H1 (cell line): ENCODE measurements around the gene WDR11. TPM values are rescaled to one million over a fixed set of nuclear protein-coding genes. Genes with fewer than 3 reads are reported as not detected.

Experiments
- CTCF ChIA-PET: fragments of 300-600 bp; sonication (Branson Sonifier 250); formaldehyde crosslinking; loops from one replicate; lab custom pipeline; 2021; ENCODE audit not compliant: partially characterized antibody; lab: Charles Lee
- POLR2A ChIA-PET: fragments of 300-600 bp; sonication (Branson Sonifier 250); formaldehyde crosslinking; loops from one replicate; lab custom pipeline; 2021; ENCODE audit warnings: inconsistent platforms; ENCODE audit not compliant: partially characterized antibody; lab: Charles Lee
- DNase-seq, 2 experiments: peaks; one replicate each; pipeline versions ENCODE4 v3.0.0 to v3.0.0-alpha.2; 2010 to 2022; ENCODE audit warnings: low spot score in 2 of 2, low read depth in 1 of 2, mixed read lengths in 1 of 2
- FAIRE-seq: peaks from 2 replicates; lab custom pipeline; 2011; peaks lifted over from hg19 to GRCh38; lab: Jason Lieb, UNC
- H2AFZ ChIP-seq: 2 replicates; pipeline ENCODE4 v1.8.1; 2012; ENCODE audit warnings: low read length, inconsistent platforms
- H2AK5ac ChIP-seq: 2 replicates; pipeline ENCODE4 v1.6.1; 2013; ENCODE audit warnings: low read depth, low read length
- H2BK120ac ChIP-seq: replicated peaks from 2 replicates; pipeline ENCODE3; 2013; ENCODE audit warnings: low read depth, low read length, inconsistent platforms
- H2BK12ac ChIP-seq: 2 replicates; pipeline ENCODE4 v1.6.1; 2013; ENCODE audit warnings: low read depth, low read length
- H2BK15ac ChIP-seq: 2 replicates; pipeline ENCODE4 v1.6.1; 2013; ENCODE audit warnings: low read length
- H2BK20ac ChIP-seq: 2 replicates; pipeline ENCODE4 v1.6.1; 2013; ENCODE audit warnings: low read length
- H2BK5ac ChIP-seq: 2 replicates; pipeline ENCODE4 v1.6.1; 2013; ENCODE audit warnings: low read depth, low read length
- H3K14ac ChIP-seq: 2 replicates; pipeline ENCODE4 v1.6.1; 2013; ENCODE audit warnings: inconsistent platforms; ENCODE audit not compliant: insufficient read length
- H3K18ac ChIP-seq: 2 replicates; pipeline ENCODE4 v1.6.1; 2013; ENCODE audit warnings: low read length; ENCODE audit errors: extremely low read depth
- H3K23ac ChIP-seq: 2 replicates; pipeline ENCODE4 v1.6.1; 2013; ENCODE audit warnings: inconsistent platforms; ENCODE audit not compliant: insufficient read length
- H3K23me2 ChIP-seq: 2 replicates; pipeline ENCODE4 v1.6.1; 2013; ENCODE audit warnings: low read depth, low read length
- H3K27ac ChIP-seq: 2 replicates; pipeline ENCODE4 v1.6.1; 2011; ENCODE audit warnings: low read depth, low read length, inconsistent platforms
- H3K27me3 ChIP-seq, 4 experiments: replicated peaks in 1 of 4; 1 replicate in 1 of 4; 2 replicates in 3 of 4; pipeline versions ENCODE4 v1.6.1 to v1.8.1; 2011 to 2013; ENCODE audit warnings: low read length in 3 of 4, mild to moderate bottlenecking in 3 of 4, inconsistent platforms in 2 of 4, mixed read lengths in 2 of 4, moderate library complexity in 1 of 4; ENCODE audit not compliant: control insufficient read depth in 3 of 4, insufficient read depth in 3 of 4; ENCODE audit errors: extremely low read depth in 1 of 4
- H3K36me3 ChIP-seq, 4 experiments: 2 replicates each; pipeline versions ENCODE4 v1.6.1 to v1.8.1; 2011 to 2013; ENCODE audit warnings: mild to moderate bottlenecking in 4 of 4, low read length in 3 of 4, moderate library complexity in 2 of 4, control low read depth in 1 of 4, inconsistent platforms in 1 of 4; ENCODE audit not compliant: insufficient read depth in 4 of 4, control insufficient read depth in 2 of 4
- H3K4ac ChIP-seq: replicated peaks from 2 replicates; pipeline ENCODE3; 2013; ENCODE audit warnings: low read length, low read depth, mixed read lengths, inconsistent platforms; ENCODE audit not compliant: insufficient read length
- H3K4me1 ChIP-seq, 4 experiments: replicated peaks in 1 of 4; 1 replicate in 1 of 4; 2 replicates in 3 of 4; pipeline versions ENCODE4 v1.6.1 to v1.8.1; 2011 to 2013; ENCODE audit warnings: low read length in 3 of 4, inconsistent platforms in 2 of 4, mixed read lengths in 1 of 4; ENCODE audit not compliant: insufficient read depth in 4 of 4, control insufficient read depth in 3 of 4
- H3K4me2 ChIP-seq, 2 experiments: 2 replicates each; pipeline versions ENCODE4 v1.6.1 to v1.8.1; 2011 to 2013; ENCODE audit warnings: low read depth in 2 of 2, low read length in 2 of 2, control low read depth in 1 of 2, inconsistent platforms in 1 of 2, mild to moderate bottlenecking in 1 of 2; ENCODE audit not compliant: insufficient read depth in 1 of 2
- H3K4me3 ChIP-seq, 4 experiments: fragments of 200-600, 300-600 bp in 1 of 4; sonication (generic), shearing (Covaris generic), sonication (Bioruptor Twin) in 1 of 4; 2 replicates each; pipeline versions ENCODE4 v1.5.1 to v1.8.1; 2011 to 2016; ENCODE audit warnings: low read length in 4 of 4, low read depth in 3 of 4, control low read depth in 2 of 4, inconsistent platforms in 2 of 4, mild to moderate bottlenecking in 2 of 4, mixed read lengths in 1 of 4, moderate library complexity in 1 of 4; ENCODE audit not compliant: insufficient read depth in 2 of 4; ENCODE audit errors: extremely low read depth in 1 of 4
- H3K56ac ChIP-seq: replicated peaks from 2 replicates; pipeline ENCODE3; 2013; ENCODE audit warnings: low read depth, mild to moderate bottlenecking, mixed read lengths, low read length, inconsistent platforms; ENCODE audit not compliant: insufficient read length
- H3K79me1 ChIP-seq: 2 replicates; pipeline ENCODE4 v1.6.1; 2013; ENCODE audit warnings: low read depth, low read length, control low read depth
- H3K79me2 ChIP-seq, 2 experiments: 2 replicates each; pipeline versions ENCODE4 v1.6.1 to v1.8.1; 2012 to 2013; ENCODE audit warnings: low read length in 2 of 2, mild to moderate bottlenecking in 2 of 2, inconsistent platforms in 1 of 2; ENCODE audit not compliant: insufficient read depth in 2 of 2, control insufficient read depth in 1 of 2
- H3K9ac ChIP-seq, 4 experiments: replicated peaks in 1 of 4; 1 replicate in 1 of 4; 2 replicates in 3 of 4; pipeline versions ENCODE4 v1.6.1 to v1.8.1; 2011 to 2013; ENCODE audit warnings: low read depth in 3 of 4, low read length in 3 of 4, control low read depth in 2 of 4, mild to moderate bottlenecking in 2 of 4, moderate library complexity in 2 of 4, inconsistent platforms in 1 of 4; ENCODE audit errors: extremely low read depth in 1 of 4
- H3K9me3 ChIP-seq, 2 experiments: 2 replicates each; pipeline versions ENCODE4 v1.6.1 to v1.8.1; 2012 to 2013; ENCODE audit warnings: mild to moderate bottlenecking in 2 of 2, moderate library complexity in 2 of 2, control low read depth in 1 of 2, inconsistent platforms in 1 of 2, low read depth in 1 of 2, low read length in 1 of 2, mixed read lengths in 1 of 2; ENCODE audit not compliant: insufficient read depth in 2 of 2
- H4K20me1 ChIP-seq, 2 experiments: replicated peaks in 1 of 2; 2 replicates each; pipeline versions ENCODE3 to v1.8.1; 2011 to 2013; ENCODE audit warnings: inconsistent platforms in 2 of 2, low read length in 2 of 2, mild to moderate bottlenecking in 1 of 2; ENCODE audit not compliant: insufficient read depth in 2 of 2, control insufficient read depth in 1 of 2
- H4K5ac ChIP-seq: 2 replicates; pipeline ENCODE4 v1.6.1; 2013; ENCODE audit warnings: low read length, low read depth, mixed read lengths, inconsistent platforms; ENCODE audit not compliant: insufficient read length
- H4K8ac ChIP-seq: 2 replicates; pipeline ENCODE4 v1.8.0; 2013; ENCODE audit warnings: mild to moderate bottlenecking, moderate library complexity, low read length, inconsistent platforms; ENCODE audit not compliant: insufficient read depth; ENCODE audit errors: extremely low read depth
- H4K91ac ChIP-seq: replicated peaks from 2 replicates; pipeline ENCODE3; 2013; ENCODE audit warnings: low read length, mixed read lengths, inconsistent platforms; ENCODE audit not compliant: insufficient read length
- BRCA1 ChIP-seq: IDR thresholded peaks from 2 replicates; pipeline ENCODE4 v1.6.1; 2012; ENCODE audit warnings: low read depth, low read length, improper control_type of control experiment
- CREB1 ChIP-seq: IDR thresholded peaks from 2 replicates; pipeline ENCODE4 v1.6.1; 2012; ENCODE audit warnings: inconsistent platforms
- EGR1 ChIP-seq: IDR thresholded peaks from 2 replicates; pipeline ENCODE4 v1.6.1; 2011; ENCODE audit warnings: low read depth, low read length, borderline replicate concordance
- RAD21 ChIP-seq, 2 experiments: IDR thresholded peaks in 1 of 2; conservative IDR thresholded peaks in 1 of 2; 2 replicates each; pipeline ENCODE4 v1.6.1; 2011; ENCODE audit warnings: low read depth in 2 of 2, low read length in 2 of 2, improper control_type of control experiment in 1 of 2, inconsistent platforms in 1 of 2, mild to moderate bottlenecking in 1 of 2, moderate library complexity in 1 of 2
- YY1 ChIP-seq: IDR thresholded peaks from 2 replicates; pipeline ENCODE4 v1.6.1; 2011; ENCODE audit warnings: low read depth, mild to moderate bottlenecking, low read length
- WGBS, 2 experiments: shearing (Covaris generic) in 1 of 2; methylation state at CpG; one replicate each; pipeline versions ENCODE4 v1.1.6 to v1.1.7; 2013 to 2015; ENCODE audit warnings: low lambda C conversion rate in 2 of 2, mixed read lengths in 2 of 2, inconsistent platforms in 1 of 2, low coverage in 1 of 2, missing lambda C conversion rate in 1 of 2; ENCODE audit not compliant: insufficient replicate concordance in 2 of 2, insufficient coverage in 1 of 2, insufficient read length in 1 of 2; ENCODE audit errors: extremely low coverage in 1 of 2, missing lambda C conversion rate in 1 of 2; 5-methylcytosine and 5-hydroxymethylcytosine counted together
- polyA plus RNA-seq, 7 experiments: library from polyadenylated mRNA; depleted of rRNA in 3 of 7; stranded (reverse) in 5 of 7; unstranded in 2 of 7; fragments of >200 nt in 5 of 7; fragments of 200-250 nt in 2 of 7; gene quantifications; 1 replicate in 5 of 7; 2 replicates in 1 of 7; 4 replicates in 1 of 7; pipeline versions ENCODE4 v1.2.1 to v1.2.3, GENCODE V29; 2011 to 2013; ENCODE audit warnings: missing spikeins in 2 of 7, mixed read lengths in 2 of 7
- total RNA-seq: library from RNA; stranded (reverse); fragmentation: NEBNext Ultra II Directional; extraction: Animal tissue kit (Norgen Biotek cat#: 25700); gene quantifications from 2 replicates; pipeline ENCODE4 v1.2.1, GENCODE V29; 2021
- TF ChIP-seq, protein P1 (sequence below), 3 experiments: IDR thresholded peaks; 1 replicate in 2 of 3; 2 replicates in 1 of 3; pipeline versions ENCODE4 v1.5.1 to v1.6.1; 2011; ENCODE audit warnings: low read length in 3 of 3, mild to moderate bottlenecking in 3 of 3, inconsistent platforms in 2 of 3, low read depth in 1 of 3, moderate library complexity in 1 of 3; ENCODE audit not compliant: insufficient read depth in 1 of 3; ENCODE audit errors: control extremely low read depth in 1 of 3

WDR11 gene
- total and polyA plus RNA-seq, 2 of the 8 experiments (the other 6 are each of a cell fraction or from before 2014, with no cell fraction given): 39.7 to 41.9 TPM

DNA sequence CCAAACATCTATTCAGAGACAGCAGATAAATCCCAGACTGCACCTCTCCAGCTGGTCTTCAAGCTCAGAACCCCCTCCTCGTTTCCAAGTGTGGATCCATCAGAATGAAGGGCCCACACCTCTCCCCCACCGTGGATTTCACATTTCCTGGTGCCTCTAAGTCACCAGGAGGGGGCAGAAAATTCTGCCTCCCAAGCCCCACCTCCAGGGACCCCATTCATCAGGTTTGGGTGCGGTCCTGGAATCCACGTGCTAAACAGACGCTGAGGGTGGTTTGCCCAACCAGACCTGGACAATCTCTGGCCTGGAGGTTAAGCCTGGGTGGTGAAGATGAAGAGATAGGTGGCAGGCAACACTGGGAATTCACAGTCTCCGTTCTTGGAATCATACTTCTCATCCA lies 92.4 kb downstream of the WDR11 start:
- TF ChIP-seq RAD21 (IDR thresholded peaks at IDR 0.05 in 1 of 2, conservative IDR thresholded peaks at IDR 0.05 in 1 of 2; ENCODE audit: low read depth in 2 of 2, low read length in 2 of 2): peak in 1 of 2 experiments; percentile 22; a peak in 1 of 4 replicates
- TF ChIP-seq YY1: no peak
- TF ChIP-seq, protein P1, sequence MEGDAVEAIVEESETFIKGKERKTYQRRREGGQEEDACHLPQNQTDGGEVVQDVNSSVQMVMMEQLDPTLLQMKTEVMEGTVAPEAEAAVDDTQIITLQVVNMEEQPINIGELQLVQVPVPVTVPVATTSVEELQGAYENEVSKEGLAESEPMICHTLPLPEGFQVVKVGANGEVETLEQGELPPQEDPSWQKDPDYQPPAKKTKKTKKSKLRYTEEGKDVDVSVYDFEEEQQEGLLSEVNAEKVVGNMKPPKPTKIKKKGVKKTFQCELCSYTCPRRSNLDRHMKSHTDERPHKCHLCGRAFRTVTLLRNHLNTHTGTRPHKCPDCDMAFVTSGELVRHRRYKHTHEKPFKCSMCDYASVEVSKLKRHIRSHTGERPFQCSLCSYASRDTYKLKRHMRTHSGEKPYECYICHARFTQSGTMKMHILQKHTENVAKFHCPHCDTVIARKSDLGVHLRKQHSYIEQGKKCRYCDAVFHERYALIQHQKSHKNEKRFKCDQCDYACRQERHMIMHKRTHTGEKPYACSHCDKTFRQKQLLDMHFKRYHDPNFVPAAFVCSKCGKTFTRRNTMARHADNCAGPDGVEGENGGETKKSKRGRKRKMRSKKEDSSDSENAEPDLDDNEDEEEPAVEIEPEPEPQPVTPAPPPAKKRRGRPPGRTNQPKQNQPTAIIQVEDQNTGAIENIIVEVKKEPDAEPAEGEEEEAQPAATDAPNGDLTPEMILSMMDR (IDR thresholded peaks at IDR 0.05; ENCODE audit: control extremely low read depth in 1 of 3, insufficient read depth in 1 of 3, low read depth in 1 of 3, low read length in 3 of 3): peak; percentile 22 to 35 (median 32); a peak in 3 of 4 replicates
- TF ChIP-seq EGR1: no peak
- TF ChIP-seq BRCA1: no peak
- no peak for TF ChIP-seq CREB1
- H3K79me2 ChIP-seq: no peaks in the 10 kb centered on the region
- H3K36me3 ChIP-seq: no peaks in the 10 kb centered on the region
- peak overlapping the region; percentile 40; the same call in 1 of the 2 replicates for H2BK15ac ChIP-seq
- no peak overlapping the region for H4K91ac ChIP-seq
- no peak overlapping the region for H2AK5ac ChIP-seq
- no peaks in the 10 kb centered on the region for H3K79me1 ChIP-seq
- no peak overlapping the region for H4K8ac ChIP-seq
- H2BK5ac ChIP-seq: no peak overlapping the region
- DNase-seq: no peak
- no peak overlapping the region for H3K14ac ChIP-seq
- no peak overlapping the region for H3K27ac ChIP-seq
- H3K27me3 ChIP-seq: no peaks in the 10 kb centered on the region
- no peak overlapping the region for H3K9ac ChIP-seq
- H2BK20ac ChIP-seq: 0 out of 2 replicates have a peak overlapping the region, but pooled peaks have one; percentile 34
- no peak overlapping the region for H3K18ac ChIP-seq
- H3K4ac ChIP-seq: no peak overlapping the region
- FAIRE-seq: no peak
- H3K23ac ChIP-seq: no peak overlapping the region
- ChIA-PET CTCF (interaction anchor here (0.7 to 1.3 kb wide), 15 partner anchors 10 to 911 kb away, joined by 3 to 5 read pairs (median 3); no protein-coding TSS in a partner anchor), POLR2A (no interaction called here)
- H4K5ac ChIP-seq: no peak overlapping the region
- H3K4me1 ChIP-seq: peaks cover 0 to 1% (median 0%) of the 10 kb centered on the region in 4 experiments; a peak in 3 of 7 replicates
- no peaks in the 10 kb centered on the region for H3K23me2 ChIP-seq
- H3K4me2 ChIP-seq: no peak overlapping the region
- peak overlapping the region; percentile 22; the same call in 1 of the 2 replicates for H2BK12ac ChIP-seq
- H2BK120ac ChIP-seq: no peak overlapping the region
- no peak overlapping the region for H2AFZ ChIP-seq
- H3K56ac ChIP-seq: no peak overlapping the region
- H3K4me3 ChIP-seq: no peak overlapping the region
- no peaks in the 10 kb centered on the region for H3K9me3 ChIP-seq
- H4K20me1 ChIP-seq: no peaks in the 10 kb centered on the region
- 92% methylated on average over 6 of the region's 6 CpGs; no CpG with 5 or more reads in 1 of the 2 experiments for WGBS, 2 experiments
